Measurements from ENCODE around the gene CEP78. TPM values are rescaled to one million over a fixed set of nuclear protein-coding genes. Genes with fewer than 3 reads are reported as not detected.

CEP78 gene, protein sequence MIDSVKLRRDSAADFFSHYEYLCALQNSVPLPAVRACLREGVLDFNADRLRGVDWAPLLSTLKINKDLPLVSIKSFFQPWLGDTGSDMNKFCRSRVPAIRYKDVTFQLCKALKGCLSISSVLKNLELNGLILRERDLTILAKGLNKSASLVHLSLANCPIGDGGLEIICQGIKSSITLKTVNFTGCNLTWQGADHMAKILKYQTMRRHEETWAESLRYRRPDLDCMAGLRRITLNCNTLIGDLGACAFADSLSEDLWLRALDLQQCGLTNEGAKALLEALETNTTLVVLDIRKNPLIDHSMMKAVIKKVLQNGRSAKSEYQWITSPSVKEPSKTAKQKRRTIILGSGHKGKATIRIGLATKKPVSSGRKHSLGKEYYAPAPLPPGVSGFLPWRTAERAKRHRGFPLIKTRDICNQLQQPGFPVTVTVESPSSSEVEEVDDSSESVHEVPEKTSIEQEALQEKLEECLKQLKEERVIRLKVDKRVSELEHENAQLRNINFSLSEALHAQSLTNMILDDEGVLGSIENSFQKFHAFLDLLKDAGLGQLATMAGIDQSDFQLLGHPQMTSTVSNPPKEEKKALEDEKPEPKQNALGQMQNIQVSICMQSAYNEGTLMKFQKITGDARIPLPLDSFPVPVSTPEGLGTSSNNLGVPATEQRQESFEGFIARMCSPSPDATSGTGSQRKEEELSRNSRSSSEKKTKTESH
- total RNA-seq (ENCODE audit: low replicate concordance), result 11.5 and 24.1 TPM in 2 replicates

DNA sequence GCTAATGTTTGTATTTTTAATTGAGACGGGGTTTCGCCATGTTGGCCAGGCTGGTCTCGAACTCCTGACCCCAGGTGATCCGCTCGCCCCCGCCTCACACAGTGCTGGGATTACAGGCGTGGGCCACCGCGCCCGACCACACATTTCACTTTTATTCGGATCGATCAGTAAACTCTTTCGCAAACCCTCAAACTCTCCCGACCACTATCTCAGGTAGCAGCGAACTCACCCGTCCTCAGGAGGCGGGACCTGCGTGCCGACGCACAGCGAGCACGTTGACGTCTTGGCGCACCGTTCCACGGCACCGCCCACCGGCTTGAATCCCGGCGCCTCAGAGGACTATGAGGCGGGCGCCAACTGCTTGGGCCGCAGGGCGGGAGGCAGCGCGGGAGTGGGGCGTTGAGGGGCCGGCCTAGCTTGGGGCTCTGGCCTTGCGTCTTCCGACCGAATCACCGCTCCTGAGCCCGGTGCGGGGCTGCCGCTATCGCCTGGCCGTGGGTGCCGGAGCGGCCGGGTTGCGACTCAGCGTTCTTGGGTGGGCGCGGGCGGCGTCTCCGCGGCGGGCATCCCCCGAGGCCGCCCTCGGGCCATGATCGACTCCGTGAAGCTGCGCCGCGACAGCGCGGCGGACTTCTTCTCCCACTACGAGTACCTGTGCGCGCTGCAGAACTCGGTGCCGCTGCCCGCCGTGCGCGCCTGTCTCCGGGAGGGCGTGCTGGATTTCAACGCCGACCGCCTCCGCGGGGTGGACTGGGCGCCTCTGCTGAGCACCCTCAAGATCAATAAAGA is at the start of gene CEP78:
Gene CEP78 (plus strand): TSS at position 314 of the 789 bp plus-strand sequence. CDS start 276 bp downstream, at position 590.
- DNase-seq (ENCODE audit: low read depth), result peak; percentile 90
- peak within 1 kb of the TSS; percentile 84 for H3K4me3 ChIP-seq (ENCODE audit: low read depth, low read length)
- TF ChIP-seq, protein P1, sequence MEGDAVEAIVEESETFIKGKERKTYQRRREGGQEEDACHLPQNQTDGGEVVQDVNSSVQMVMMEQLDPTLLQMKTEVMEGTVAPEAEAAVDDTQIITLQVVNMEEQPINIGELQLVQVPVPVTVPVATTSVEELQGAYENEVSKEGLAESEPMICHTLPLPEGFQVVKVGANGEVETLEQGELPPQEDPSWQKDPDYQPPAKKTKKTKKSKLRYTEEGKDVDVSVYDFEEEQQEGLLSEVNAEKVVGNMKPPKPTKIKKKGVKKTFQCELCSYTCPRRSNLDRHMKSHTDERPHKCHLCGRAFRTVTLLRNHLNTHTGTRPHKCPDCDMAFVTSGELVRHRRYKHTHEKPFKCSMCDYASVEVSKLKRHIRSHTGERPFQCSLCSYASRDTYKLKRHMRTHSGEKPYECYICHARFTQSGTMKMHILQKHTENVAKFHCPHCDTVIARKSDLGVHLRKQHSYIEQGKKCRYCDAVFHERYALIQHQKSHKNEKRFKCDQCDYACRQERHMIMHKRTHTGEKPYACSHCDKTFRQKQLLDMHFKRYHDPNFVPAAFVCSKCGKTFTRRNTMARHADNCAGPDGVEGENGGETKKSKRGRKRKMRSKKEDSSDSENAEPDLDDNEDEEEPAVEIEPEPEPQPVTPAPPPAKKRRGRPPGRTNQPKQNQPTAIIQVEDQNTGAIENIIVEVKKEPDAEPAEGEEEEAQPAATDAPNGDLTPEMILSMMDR (IDR thresholded peaks at IDR 0.05; ENCODE audit: insufficient read depth, low read length), result no peak

DNA sequence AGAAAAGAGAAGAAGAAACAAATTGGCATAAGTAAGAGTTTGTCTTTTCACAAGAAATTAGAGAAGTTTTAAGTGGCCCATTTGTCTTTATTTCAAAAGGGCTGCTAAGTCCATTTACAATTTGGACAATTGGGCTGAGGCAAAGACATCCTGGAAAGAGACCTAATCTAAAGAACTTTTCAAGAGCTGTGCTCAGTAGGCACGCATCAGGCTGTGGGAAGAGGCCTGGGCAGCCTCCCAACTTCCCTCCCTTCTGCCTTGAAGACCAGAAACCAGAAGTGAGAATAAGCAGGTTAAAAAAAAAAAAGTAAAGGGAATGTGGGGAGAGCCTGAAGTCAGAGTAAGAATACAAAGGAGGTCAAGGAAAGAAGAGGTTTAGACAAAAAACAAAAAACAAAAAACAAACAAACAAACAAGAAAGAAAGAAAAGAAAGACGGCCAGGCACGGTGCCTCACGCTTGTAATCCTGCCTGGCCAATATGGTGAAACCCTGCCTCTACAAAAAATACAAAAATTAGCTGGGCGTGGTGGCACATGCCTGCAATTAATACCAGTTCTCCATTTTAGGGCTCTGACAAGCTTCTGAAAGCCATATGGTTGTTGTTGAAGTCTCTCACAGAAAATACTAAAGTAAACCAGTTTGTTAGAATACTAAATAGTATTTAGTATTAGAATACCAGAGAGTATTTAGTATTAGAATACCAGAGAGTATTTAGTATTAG is 48.0 kb upstream of the CEP78 start:
- DNase-seq (ENCODE audit: low read depth), result peak; percentile 6
- no peak overlapping the region for H3K4me3 ChIP-seq (ENCODE audit: low read depth, low read length)
- TF ChIP-seq, protein P1 (IDR thresholded peaks at IDR 0.05; ENCODE audit: insufficient read depth, low read length), result no peak

DNA sequence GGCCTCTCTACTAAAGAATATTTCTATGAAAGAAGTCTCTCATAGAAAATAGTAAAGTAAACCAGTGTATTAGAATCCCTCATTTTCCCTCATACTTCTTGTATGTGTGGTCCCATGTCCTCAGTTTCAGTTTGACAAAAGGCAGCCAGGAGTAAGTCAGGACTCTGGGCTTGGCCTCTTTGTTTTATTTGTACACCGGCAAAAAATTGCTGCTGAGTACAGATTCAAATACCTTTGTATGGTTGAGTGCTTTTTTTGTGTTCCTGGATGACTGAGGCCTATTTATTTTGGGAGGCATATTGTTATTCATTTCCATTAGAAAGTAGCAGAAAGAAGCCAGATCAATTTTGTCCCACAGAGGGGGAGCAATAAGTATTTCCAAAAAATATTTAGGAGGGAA is 47.3 kb upstream of the CEP78 start:
- DNase-seq (ENCODE audit: low read depth), result no peak
- TF ChIP-seq, protein P1 (IDR thresholded peaks at IDR 0.05; ENCODE audit: insufficient read depth, low read length), result no peak

DNA sequence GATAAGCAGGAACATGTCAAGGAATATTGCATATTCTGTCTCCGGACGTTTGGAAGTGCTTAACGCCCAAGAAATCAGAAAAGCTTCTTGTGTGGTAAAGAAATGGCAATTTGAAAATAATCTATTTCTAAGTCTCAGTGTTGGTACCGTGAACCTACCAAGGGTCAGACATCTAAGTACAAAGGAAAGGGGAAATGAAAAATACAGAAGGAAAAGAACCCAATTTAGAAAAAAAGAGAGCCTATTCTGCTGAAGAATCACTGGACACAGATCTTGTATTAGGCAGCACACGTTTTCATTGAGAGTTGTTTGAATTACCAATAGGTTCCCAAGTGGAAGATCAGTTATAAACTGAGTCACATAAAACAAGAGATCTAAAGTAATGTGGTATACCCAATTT is 46.9 kb upstream of the CEP78 start:
- TF ChIP-seq, protein P1 (IDR thresholded peaks at IDR 0.05; ENCODE audit: insufficient read depth, low read length), result no peak
- H3K4me3 ChIP-seq (ENCODE audit: low read depth, low read length), result no peak overlapping the region

More for the DNA sequence above, 47.3 kb upstream of the CEP78 start:
- H3K4me3 ChIP-seq (ENCODE audit: low read depth, low read length), result no peak overlapping the region

DNA sequence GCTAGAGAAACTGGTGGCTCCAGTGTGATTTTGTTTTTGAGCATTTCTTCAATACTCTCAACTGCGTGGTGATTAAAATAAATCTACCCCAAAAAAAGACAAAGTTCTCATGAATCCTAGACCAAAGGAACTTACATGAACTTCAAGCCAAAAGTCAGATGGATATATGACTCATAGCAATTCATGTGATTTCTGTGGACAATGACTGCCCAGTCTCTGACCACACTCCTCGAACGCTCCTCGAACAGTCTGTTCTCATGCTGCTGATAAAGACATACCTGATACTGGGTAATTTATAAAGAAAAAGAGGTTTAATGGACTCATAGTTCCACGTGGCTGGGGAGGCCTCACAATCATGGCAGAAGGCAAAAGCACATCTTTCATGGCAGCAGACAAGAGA is 46.4 kb upstream of the CEP78 start:
- no peak for DNase-seq (ENCODE audit: low read depth)
- TF ChIP-seq, protein P1 (IDR thresholded peaks at IDR 0.05; ENCODE audit: insufficient read depth, low read length), result no peak
- no peak overlapping the region for H3K4me3 ChIP-seq (ENCODE audit: low read depth, low read length)

More for the DNA sequence above, 46.9 kb upstream of the CEP78 start:
- DNase-seq (ENCODE audit: low read depth), result no peak

DNA sequence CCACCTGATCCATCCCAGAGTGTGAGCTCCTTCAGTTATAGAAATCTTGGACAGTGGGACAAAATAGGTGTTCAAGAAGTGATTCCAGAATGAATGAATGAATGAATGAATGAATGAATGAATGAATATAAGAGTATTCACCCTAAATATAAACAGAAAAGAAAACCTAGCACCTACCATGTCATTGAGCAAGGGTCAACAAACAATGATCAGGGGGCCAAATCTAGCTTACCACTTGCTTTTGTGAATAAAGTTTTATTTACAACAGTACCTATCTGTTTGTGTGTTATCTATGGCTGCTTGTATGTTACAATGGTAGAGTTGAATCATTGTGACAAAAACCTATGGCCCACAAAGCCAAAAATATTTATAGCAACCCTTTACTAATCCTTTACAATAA is 43.9 kb upstream of the CEP78 start:
- no peak overlapping the region for H3K4me3 ChIP-seq (ENCODE audit: low read depth, low read length)
- TF ChIP-seq, protein P1 (IDR thresholded peaks at IDR 0.05; ENCODE audit: insufficient read depth, low read length), result no peak
- no peak for DNase-seq (ENCODE audit: low read depth)
